Glomerular visceral epithelial cell (primary cell): Measurements from ENCODE around the gene KCNC4.

Experiments
- DNase-seq: peaks from one replicate; pipeline ENCODE4 v3.0.0-alpha.2; 2016; ENCODE audit errors: extremely low spot score

Gene KCNC4

GRCh38 chr1:110188035-110188618, 22.0 kb upstream of the KCNC4 start:
- DNase-seq: no peak

GRCh38 chr1:110189181-110189580, 20.9 kb upstream of the KCNC4 start:
- no peak for DNase-seq

- no peak for DNase-seq
Observed at GRCh38 chr1:110190282-110190929, 19.7 kb upstream of the KCNC4 start.

GRCh38 chr1:110192541-110192940, 17.6 kb upstream of the KCNC4 start:
- no peak for DNase-seq

- DNase-seq: no peak
Observed at GRCh38 chr1:110195196-110195595, 14.9 kb upstream of the KCNC4 start.

- DNase-seq: peak; percentile 34
Observed at GRCh38 chr1:110196917-110197765, 13.0 kb upstream of the KCNC4 start.

- DNase-seq: no peak
Observed at GRCh38 chr1:110197905-110198629, 12.0 kb upstream of the KCNC4 start.

GRCh38 chr1:110198746-110199145, 11.4 kb upstream of the KCNC4 start:
- no peak for DNase-seq

GRCh38 chr1:110200190-110200589, 9.9 kb upstream of the KCNC4 start:
- DNase-seq: no peak

GRCh38 chr1:110200666-110201065, 9.4 kb upstream of the KCNC4 start:
- no peak for DNase-seq

GRCh38 chr1:110201157-110201825, 8.8 kb upstream of the KCNC4 start:
- no peak for DNase-seq

GRCh38 chr1:110203021-110203661, 7.0 kb upstream of the KCNC4 start:
- DNase-seq: peak; percentile 64

GRCh38 chr1:110205156-110205555, 5.0 kb upstream of the KCNC4 start:
- DNase-seq: no peak

GRCh38 chr1:110205591-110206155, 4.4 kb upstream of the KCNC4 start:
- no peak for DNase-seq

GRCh38 chr1:110206261-110206920, 3.7 kb upstream of the KCNC4 start:
- no peak for DNase-seq

- DNase-seq: peak; percentile 42
Observed at GRCh38 chr1:110207831-110208230, 2.3 kb upstream of the KCNC4 start.

- no peak for DNase-seq
Observed at GRCh38 chr1:110208916-110209645, 1.0 kb upstream of the KCNC4 start.

GRCh38 chr1:110210604-110211495, 736 bp downstream of the KCNC4 start:
- DNase-seq: peak; percentile 16
